Cardiac fibroblast (primary cell): ENCODE measurements around the gene NDNF.

Source experiments
- DNase-seq, 2 donors: peaks; one replicate each; pipeline versions ENCODE4 v3.0.0 to v3.0.0-alpha.2; 2010; ENCODE audit warnings: low read depth in 2 of 2
- H3K4me3 ChIP-seq, 2 donors: replicated peaks in 1 of 2; 1 replicate in 1 of 2; 2 replicates in 1 of 2; pipeline ENCODE4 v1.5.1; 2011; ENCODE audit warnings: low read depth in 2 of 2, low read length in 2 of 2, mild to moderate bottlenecking in 2 of 2, moderate library complexity in 1 of 2
- CTCF ChIP-seq: IDR thresholded peaks from one replicate; pipeline ENCODE4 v1.5.1; 2011; ENCODE audit warnings: low read depth, mild to moderate bottlenecking, low read length, inconsistent platforms

NDNF gene

GRCh38 chr4:120994521-120994920 lies 77.8 kb downstream of the NDNF start:
- DNase-seq, result no peak
- no peak for TF ChIP-seq CTCF
- H3K4me3 ChIP-seq, result no peak overlapping the region

DNA sequence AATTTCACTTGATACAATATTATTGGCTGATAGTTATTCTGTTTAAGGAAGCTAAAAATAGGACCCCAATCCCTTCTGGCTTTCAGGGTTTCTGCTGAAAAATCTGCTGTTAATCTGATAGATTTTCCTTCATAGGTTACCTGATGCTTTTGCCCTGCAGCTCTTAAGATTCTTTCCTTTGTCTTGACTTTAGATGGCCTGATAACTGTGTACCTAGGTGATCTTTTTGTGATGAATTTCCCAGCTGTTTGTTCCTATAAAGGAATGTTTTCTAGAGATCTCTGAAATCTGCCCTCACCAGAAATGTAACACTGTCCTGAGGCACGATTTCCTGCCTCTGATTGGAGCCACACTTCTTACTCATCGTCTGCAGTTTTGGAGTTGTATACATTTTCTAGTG lies 80.5 kb downstream of the NDNF start:
- TF ChIP-seq CTCF, result no peak
- no peak for DNase-seq
- no peak overlapping the region for H3K4me3 ChIP-seq

- no peak for TF ChIP-seq CTCF
- no peak for DNase-seq
These were observed 82.1 kb downstream of the NDNF start for GRCh38 chr4:120990246-120990645.

More at GRCh38 chr4:120990246-120990645, 82.1 kb downstream of the NDNF start:
- no peak overlapping the region for H3K4me3 ChIP-seq
